ENCODE data around the gene FILIP1. TPM values are rescaled to one million over a fixed set of nuclear protein-coding genes. Genes with fewer than 3 reads are reported as not detected.

The FILIP1 gene
- total and polyA plus RNA-seq, 2 of the 4 experiments (the other 2 are of a cell fraction) = under 0.01 to 0.03 TPM

GRCh38 chr6:75292555-75292954, 201.0 kb downstream of the FILIP1 start:
- no peak overlapping the region for H2BK5ac ChIP-seq (ENCODE audit: low read depth, low read length, poor library complexity, severe bottlenecking)
- no peaks in the 10 kb centered on the region for H3K9me1 ChIP-seq (ENCODE audit: insufficient read depth, low read length)
- in situ Hi-C loops (cut with MboI; ENCODE audit: low sequenced_read_pairs) = no loop called here
- no peak overlapping the region for H2BK120ac ChIP-seq (ENCODE audit: low read depth, low read length)
- no peak overlapping the region for H3K9ac ChIP-seq (ENCODE audit: low read depth, low read length)
- no peaks in the 10 kb centered on the region for H3K9me3 ChIP-seq (ENCODE audit: control insufficient read depth, insufficient read depth, low read length)
- no peak overlapping the region for H3K14ac ChIP-seq (replicated peaks; ENCODE audit: low read depth, low read length)
- H4K91ac ChIP-seq (ENCODE audit: insufficient read depth, low read depth, low read length) = no peak overlapping the region
- H2AK9ac ChIP-seq (replicated peaks; ENCODE audit: low read depth, low read length, poor library complexity) = no peak overlapping the region
- H2AK5ac ChIP-seq (ENCODE audit: low read depth, low read length) = no peak overlapping the region
- H4K5ac ChIP-seq (ENCODE audit: low read depth, low read length) = no peak overlapping the region
- WGBS, 2 experiments (ENCODE audit: extremely low coverage in 2 of 2, insufficient read length in 1 of 2) = no CpG with 5 or more reads among the region's 2 CpGs
- H2BK20ac ChIP-seq (ENCODE audit: low read depth, low read length) = no peak overlapping the region
- H3K27ac ChIP-seq (ENCODE audit: insufficient read depth, low read length) = no peak overlapping the region
- DNase-seq (no peak), ATAC-seq (ENCODE audit: low read depth) (no peak)
- no peak overlapping the region for H3K23ac ChIP-seq (ENCODE audit: low read depth, low read length)
- H3K4me1 ChIP-seq (ENCODE audit: control insufficient read depth, insufficient read depth, low read length) = no peaks in the 10 kb centered on the region
- H2BK15ac ChIP-seq (ENCODE audit: low read depth, low read length) = no peak overlapping the region
- H3K79me1 ChIP-seq (ENCODE audit: low read depth in 1 of 2, low read length in 2 of 2) = no peaks in the 10 kb centered on the region
- H3K4ac ChIP-seq (ENCODE audit: low read depth, low read length) = no peak overlapping the region
- BruUV-seq (replicated peaks) = no TSS peak
- H4K20me1 ChIP-seq (ENCODE audit: insufficient read depth, low read length) = no peaks in the 10 kb centered on the region
- ChIA-PET POLR2A (ENCODE audit: unreplicated experiment) (no interaction called here), CTCF (no interaction called here)
- H3K4me2 ChIP-seq (ENCODE audit: low read depth, low read length) = no peak overlapping the region
- no peaks in the 10 kb centered on the region for H3K36me3 ChIP-seq (ENCODE audit: control insufficient read depth, insufficient read depth, low read length)
- H2AFZ ChIP-seq (replicated peaks; ENCODE audit: low read length, poor library complexity) = no peak overlapping the region
- H4K8ac ChIP-seq (ENCODE audit: low read depth in 2 of 2, low read length in 2 of 2) = no peak overlapping the region
- H3K56ac ChIP-seq (ENCODE audit: extremely low read depth, insufficient read depth, low read length) = no peak overlapping the region
- dilution Hi-C loops (cut with HindIII; ENCODE audit: low sequenced_read_pairs, unreplicated experiment) = no loop called here
- no peak overlapping the region for H3K4me3 ChIP-seq (ENCODE audit: insufficient read depth, low read depth, low read length)
- intact Hi-C loops (cut with micrococcal nuclease) = no loop called here
- TF ChIP-seq MAZ (IDR thresholded peaks at IDR 0.05; ENCODE audit: borderline replicate concordance, low read depth, low read length) (no peak), USF2 (IDR thresholded peaks at IDR 0.05; ENCODE audit: low read depth, low read length) (no peak), MXI1 (IDR thresholded peaks at IDR 0.05; ENCODE audit: borderline replicate concordance, low read depth, low read length) (no peak), FOS (IDR thresholded peaks at IDR 0.05; ENCODE audit: low read depth, low read length) (no peak), POLR2A (IDR thresholded peaks at IDR 0.05; ENCODE audit: low read depth, low read length) (no peak), BHLHE40 (IDR thresholded peaks at IDR 0.05; ENCODE audit: low read depth, low read length) (no peak), SMC3 (IDR thresholded peaks at IDR 0.05; ENCODE audit: low read depth, low read length) (no peak), CEBPB (IDR thresholded peaks at IDR 0.05; ENCODE audit: low read depth, low read length) (no peak), CHD1 (IDR thresholded peaks at IDR 0.05; ENCODE audit: low read depth, low read length) (no peak), RFX5 (IDR thresholded peaks at IDR 0.05; ENCODE audit: low read depth, low read length) (no peak), MAFK (IDR thresholded peaks at IDR 0.05; ENCODE audit: low read depth, low read length) (no peak), NFE2L2 (IDR thresholded peaks at IDR 0.05; ENCODE audit: low read depth, low read length) (no peak), RCOR1 (IDR thresholded peaks at IDR 0.05; ENCODE audit: insufficient replicate concordance, low read length) (no peak), CTCF (conservative IDR thresholded peaks at IDR 0.05; ENCODE audit: low read depth, low read length) (no peak)
- no peaks in the 10 kb centered on the region for H3K27me3 ChIP-seq (ENCODE audit: control insufficient read depth, insufficient read depth, low read length)
- H3K18ac ChIP-seq (ENCODE audit: low read depth, low read length) = no peak overlapping the region

All from IMR-90 (cell line).